ENCODE data around the gene BRI3. TPM values are rescaled to one million over a fixed set of nuclear protein-coding genes. Genes with fewer than 3 reads are reported as not detected.
A peak's percentile ranks its signal among the peaks of the same experiment; 100 is the strongest.

BRI3 gene
- total and polyA plus RNA-seq, 9 of the 15 experiments (the other 6 are each of a cell fraction or from before 2014, with no cell fraction given) = 4.3 to 57.4 (median 18.6) TPM

DNA sequence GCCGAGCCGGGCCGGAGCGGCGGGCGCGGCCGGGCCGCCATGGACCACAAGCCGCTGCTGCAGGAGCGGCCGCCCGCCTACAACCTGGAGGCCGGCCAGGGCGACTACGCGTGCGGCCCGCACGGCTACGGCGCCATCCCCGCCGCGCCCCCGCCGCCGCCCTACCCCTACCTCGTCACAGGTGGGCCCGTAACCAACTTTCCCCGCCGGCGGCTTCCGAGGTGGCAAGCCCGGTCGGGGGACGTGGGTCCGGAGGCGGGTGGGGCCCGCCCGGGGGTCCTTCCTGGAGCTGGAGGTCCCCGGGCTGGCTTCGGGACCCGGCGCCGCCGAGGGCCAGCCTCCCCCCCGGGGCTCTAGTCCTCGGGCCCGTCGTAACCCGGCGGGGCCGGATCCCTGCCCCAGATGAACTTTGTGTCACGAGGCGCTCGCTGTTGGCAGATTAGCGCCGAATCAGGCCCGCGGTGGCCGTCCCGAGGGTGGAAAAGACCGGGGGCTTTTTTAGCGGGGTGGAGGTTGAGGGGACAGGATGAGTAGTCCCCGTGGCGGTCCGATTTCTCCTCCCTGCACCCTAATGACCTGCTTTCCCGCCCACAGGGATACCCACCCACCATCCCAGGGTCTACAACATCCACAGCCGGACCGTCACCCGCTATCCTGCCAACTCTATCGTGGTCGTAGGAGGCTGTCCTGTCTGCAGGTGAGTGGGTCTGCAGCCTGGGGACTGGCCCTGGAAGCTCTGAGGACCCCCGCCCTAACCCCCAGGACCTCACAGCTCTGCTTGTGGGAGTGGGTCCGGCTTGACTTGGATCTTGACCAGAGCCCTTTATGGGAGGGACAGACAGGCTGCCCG lies 496 bp downstream of the BRI3 start (continued):
- 0 out of 4 replicates have a peak, but pooled peaks of 1 of the 2 experiments have one; percentile 6 for TF ChIP-seq ZNF639 (CRISPR knock-in tag; conservative IDR thresholded peaks at IDR 0.05 in 1 of 2, IDR thresholded peaks at IDR 0.05 in 1 of 2)
- no peak for TF ChIP-seq ZNF311 (CRISPR knock-in tag; IDR thresholded peaks at IDR 0.05)
- no peak for TF ChIP-seq DDX20 (tag; IDR thresholded peaks at IDR 0.05; ENCODE audit: low read depth)
- TF ChIP-seq, protein P1, sequence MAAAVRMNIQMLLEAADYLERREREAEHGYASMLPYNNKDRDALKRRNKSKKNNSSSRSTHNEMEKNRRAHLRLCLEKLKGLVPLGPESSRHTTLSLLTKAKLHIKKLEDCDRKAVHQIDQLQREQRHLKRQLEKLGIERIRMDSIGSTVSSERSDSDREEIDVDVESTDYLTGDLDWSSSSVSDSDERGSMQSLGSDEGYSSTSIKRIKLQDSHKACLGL (CRISPR knock-in tag; IDR thresholded peaks at IDR 0.05; ENCODE audit: borderline replicate concordance, poor library complexity, severe bottlenecking) = no peak
- TF ChIP-seq, protein P2, sequence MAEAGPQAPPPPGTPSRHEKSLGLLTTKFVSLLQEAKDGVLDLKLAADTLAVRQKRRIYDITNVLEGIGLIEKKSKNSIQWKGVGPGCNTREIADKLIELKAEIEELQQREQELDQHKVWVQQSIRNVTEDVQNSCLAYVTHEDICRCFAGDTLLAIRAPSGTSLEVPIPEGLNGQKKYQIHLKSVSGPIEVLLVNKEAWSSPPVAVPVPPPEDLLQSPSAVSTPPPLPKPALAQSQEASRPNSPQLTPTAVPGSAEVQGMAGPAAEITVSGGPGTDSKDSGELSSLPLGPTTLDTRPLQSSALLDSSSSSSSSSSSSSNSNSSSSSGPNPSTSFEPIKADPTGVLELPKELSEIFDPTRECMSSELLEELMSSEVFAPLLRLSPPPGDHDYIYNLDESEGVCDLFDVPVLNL (CRISPR knock-in tag; IDR thresholded peaks at IDR 0.05; ENCODE audit: low read depth) = no peak
